Left cardiac atrium (tissue), 4 donors: ENCODE data around the gene SULT6B1. TPM values are rescaled to one million over a fixed set of nuclear protein-coding genes. Genes with fewer than 3 reads are reported as not detected.
A peak's percentile ranks its signal among the peaks of the same experiment; 100 is the strongest.

Experiments used
- ATAC-seq, 2 donors: fragments of 200-7000 bp; cut with Tn5 transposase; one replicate each; pipeline ENCODE4 v1.9.1; 2020; ENCODE audit warnings: mild to moderate bottlenecking in 2 of 2, moderate library complexity in 2 of 2
- DNase-seq: peaks from one replicate; pipeline ENCODE4 v3.0.0-alpha.2; 2020
- intact Hi-C, 2 donors: fragments of 100-400 bp; cut with DNase I; formaldehyde crosslinking; loops; one replicate each; pipeline versions ENCODE4 v1.14.1 to v1.15.1; 2022 to 2023
- total RNA-seq, 2 donors: library from RNA; stranded (reverse); fragmentation: NEBNext Ultra II Directional; extraction: Animal tissue kit (Norgen Biotek cat#: 25700); gene quantifications; one replicate each; pipeline ENCODE4 v1.2.1, GENCODE V29; 2021
- donor health status: DM: no; HTN: yes; CAD: no.
- donor health status: DM: no; HTN: yes; CAD: no; lungs with severe emphysema.
- donor health status: DM: yes; HTN: yes; CAD: no.
- donor health status: Dilated cardiomyopathy.

Gene SULT6B1
- total RNA-seq, 2 donors from 2014 or later, result not detected

DNA sequence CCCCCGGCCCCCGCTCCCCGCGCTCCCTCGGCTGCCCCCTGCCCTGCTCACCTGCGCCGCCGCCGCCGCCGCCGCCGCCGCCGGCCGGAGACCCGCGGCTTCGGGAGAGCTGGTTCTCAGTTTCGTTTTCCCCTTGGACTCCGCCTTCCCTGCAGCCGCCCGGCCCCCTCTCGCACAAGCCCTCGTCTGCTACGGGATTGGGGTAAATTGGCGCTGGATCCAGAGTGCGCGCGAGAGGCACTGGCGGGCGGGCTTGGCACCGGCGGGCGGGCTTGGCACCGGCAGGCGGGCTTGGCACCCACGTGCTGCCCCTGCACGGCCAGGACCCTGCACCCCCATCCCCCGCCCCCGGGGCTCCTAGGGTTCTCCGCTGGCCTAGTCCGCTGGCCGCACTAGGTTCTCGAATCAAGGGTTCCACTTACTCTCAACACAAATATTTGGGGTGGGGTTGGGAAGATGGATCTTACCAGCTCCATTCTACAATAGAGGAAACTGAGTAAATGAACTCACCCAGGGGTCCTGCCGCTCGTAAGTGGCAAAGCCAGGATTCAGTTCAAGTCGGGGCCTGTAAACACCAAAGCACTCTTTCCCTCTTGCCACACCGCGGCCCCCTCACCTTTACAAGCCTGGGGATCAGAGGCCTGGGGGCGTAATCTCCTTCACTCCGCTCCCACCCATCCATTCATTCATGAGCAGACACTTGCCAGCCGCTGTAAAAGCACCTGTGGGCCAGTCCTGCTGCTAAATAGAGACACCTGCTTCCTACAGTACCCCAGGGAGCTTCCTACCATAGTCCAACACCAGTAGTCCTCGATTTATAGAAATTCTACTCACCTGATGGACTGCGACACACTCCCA lies 31.4 kb downstream of the SULT6B1 start, which contains the start of gene EIF2AK2:
EIF2AK2 (minus strand) TSS at position 124 of the 858 bp plus-strand sequence. CDS start 9,174 bp downstream, outside the sequence.
- ATAC-seq (peak; percentile 96 to 97), DNase-seq (peak; percentile 89)
- intact Hi-C loops, result no loop called here

DNA sequence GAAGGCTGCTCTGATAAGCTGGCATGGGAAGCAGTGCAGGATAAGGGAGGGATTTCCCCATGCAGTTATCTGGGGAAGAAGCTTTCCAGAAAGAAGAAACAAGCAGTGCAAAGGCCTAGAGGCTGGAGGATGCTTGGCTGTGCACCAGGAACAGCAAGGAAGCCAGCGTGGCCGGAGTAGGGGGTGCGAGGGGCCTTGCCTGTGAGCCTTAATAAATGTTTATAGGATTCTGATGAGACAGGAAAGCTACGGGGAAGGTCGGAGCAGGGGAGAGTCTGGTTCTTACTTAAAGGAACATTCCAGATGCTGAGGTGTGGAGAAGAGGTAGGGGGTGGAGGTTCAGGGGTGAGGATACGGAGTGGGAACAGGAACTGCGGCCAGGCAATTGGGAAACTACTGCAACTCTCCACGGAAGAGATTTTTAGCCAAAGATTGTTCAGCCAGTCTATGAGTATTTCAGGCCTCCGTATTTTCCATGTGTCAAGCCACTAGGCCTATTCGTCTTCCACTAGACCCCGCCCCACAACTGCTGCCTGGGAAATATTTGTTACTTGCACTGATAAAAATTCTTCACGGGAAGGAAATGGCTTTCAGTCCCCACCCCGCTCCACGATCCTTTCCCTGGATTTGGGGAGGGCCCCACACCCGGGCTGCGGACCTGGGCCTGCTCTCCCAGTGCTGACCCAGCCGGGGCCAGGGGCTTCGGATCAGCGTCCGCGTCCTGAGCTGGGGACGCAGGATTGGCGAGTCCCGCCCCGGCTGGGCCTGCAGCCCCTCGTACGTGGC lies 32.2 kb downstream of the SULT6B1 start:
- ATAC-seq (peak; percentile 72 to 73), DNase-seq (peak; percentile 78)
- intact Hi-C loops, result no loop called here

DNA sequence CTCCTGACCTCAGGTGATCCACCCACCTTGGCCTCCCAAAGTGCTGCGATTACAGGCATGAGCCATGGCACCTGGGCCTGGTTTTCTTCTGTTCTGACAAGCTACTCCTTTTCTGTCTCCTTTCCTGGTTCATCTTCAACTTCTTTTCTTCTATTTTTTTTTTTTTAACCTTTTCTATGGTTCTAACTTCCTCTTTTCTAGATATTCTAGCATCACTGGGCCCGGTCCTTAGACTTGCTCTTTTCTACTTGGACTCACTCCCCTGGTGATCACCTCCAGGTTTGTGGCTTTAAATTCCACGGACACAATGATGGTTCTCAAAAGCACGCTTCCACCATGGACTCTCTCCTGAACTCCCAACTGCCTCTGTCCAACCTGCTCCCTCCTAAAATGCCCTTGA lies 33.7 kb downstream of the SULT6B1 start:
- DNase-seq (no peak), ATAC-seq (no peak)
- intact Hi-C loops, result no loop called here

DNA sequence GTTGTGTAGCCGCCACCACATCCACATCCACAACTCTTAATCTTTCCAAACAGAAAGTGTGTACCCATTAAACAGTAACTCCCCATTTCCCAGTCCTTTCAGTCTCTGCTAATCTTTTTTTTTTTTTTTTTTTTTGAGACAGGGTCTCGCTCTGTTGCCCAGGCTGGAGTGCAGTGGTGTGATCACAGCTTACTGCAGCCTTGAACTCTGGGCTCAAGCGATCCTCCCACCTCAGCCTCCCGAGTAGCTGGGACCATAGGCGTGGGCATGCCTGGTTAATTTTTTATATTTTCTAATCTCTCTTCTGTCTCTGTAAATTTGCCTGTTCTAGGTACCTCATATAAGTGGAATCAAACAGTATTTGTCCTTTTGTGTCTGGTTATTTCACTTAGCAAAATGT lies 35.2 kb downstream of the SULT6B1 start:
- DNase-seq (no peak), ATAC-seq (no peak)
- intact Hi-C loops, result no loop called here

DNA sequence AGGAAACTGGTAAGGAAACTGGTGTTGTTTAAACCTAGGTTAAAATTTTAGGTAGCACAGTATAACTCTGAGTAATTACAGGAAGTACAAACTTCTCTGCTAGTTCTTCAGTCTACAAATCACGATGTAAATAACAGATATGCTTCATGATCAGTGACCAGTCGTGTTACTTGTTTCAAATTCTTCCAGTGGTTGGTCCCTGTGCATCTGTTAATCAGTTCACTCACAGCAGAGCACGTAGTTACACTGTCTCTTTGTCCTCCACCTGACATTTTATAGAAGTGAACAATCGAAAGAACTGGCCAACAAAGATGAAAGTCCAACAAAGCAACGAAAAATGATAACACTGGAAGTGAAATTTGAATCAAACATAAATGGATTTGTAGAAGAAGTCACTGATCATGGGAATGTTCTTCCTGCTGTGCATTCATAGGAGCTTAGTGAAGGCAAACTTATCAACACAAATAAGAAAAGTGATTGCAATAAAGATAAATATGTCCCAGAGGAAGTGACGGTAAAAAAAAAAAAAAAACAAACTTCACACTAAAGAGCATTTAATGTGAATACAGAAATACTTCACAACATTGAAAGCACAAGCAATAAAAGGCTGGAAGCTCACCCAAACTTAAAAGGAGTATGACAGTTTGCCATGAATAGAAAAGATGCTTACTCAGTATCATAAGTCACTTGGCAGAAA lies 38.7 kb downstream of the SULT6B1 start:
- intact Hi-C loops, result no loop called here
- ATAC-seq (no peak), DNase-seq (no peak)

DNA sequence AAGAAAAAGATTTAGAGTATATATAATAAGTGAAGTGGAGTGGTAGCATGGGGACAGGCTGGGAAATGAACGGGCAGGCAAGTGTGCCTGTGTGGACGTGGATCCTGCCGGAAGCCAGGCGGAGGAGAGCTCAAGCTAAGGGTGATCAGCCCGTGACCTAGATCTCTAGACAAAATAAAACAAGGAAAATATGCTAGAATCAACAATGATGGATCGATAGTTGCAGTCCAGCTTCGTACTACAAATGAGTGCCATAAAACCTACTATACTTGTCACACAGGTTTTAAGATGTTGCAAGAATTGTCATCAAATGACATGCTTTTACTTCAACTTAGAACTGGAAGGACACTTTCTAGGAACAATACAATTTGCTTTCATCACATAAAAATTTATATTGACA lies 40.1 kb downstream of the SULT6B1 start:
- intact Hi-C loops, result no loop called here
- no peak for DNase-seq
- ATAC-seq, result no peak

DNA sequence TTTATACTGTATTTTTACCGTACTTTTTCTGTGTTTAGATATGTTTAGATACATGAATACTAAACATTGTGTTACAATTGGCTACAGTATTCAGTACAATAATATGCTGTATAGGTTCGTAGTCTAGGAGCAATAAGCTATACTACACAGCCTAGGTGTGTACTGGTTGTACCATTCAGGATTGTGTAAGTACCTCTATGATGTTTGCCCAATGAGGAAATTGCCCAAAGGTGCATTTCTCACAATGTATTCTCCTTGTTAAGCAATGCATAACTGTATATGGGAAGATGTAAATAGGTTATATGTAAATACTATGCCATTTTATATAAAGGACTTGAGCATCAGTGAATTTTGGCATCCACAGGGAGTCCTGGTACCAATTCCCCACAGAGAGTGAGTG lies 42.4 kb downstream of the SULT6B1 start:
- DNase-seq (no peak), ATAC-seq (no peak)
- intact Hi-C loops, result no loop called here

DNA sequence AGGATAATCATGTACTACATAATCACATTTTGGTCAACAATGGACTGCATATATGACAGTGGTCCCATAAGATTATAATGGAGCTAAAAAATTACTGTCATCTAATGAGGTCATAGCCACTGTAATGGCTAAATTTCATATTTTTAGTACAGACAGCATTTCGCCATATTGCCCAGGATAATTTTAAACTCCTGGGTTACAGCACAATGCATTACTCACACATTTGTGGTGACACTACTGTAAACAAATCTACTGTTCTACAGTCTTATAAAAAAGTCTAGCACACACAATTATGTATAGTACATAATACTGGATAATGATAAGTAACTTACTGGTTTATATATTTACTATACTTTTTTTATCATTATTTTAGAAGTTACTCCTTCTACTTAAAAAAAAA lies 44.5 kb downstream of the SULT6B1 start:
- ATAC-seq (no peak), DNase-seq (no peak)
- intact Hi-C loops, result no loop called here

DNA sequence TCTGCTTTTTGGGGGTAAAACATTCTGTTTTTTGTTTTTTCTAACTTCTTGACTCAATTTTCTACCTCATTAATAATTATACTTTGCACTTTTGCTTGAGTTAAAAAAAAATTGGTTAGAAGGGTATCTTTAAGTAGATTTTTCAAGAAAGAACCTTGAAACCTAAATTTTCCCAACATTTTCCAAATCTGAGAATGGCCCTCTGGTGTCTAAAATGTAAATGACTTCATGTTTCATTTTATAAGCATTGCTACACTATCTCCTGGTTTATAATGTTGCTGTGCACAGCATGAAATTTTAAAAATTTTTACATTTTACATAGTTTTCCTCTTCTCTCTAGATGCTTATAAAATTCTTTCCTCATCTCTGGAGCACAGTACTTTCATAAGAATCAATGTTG lies 45.9 kb downstream of the SULT6B1 start:
- DNase-seq (no peak), ATAC-seq (no peak)
- intact Hi-C loops, result no loop called here

DNA sequence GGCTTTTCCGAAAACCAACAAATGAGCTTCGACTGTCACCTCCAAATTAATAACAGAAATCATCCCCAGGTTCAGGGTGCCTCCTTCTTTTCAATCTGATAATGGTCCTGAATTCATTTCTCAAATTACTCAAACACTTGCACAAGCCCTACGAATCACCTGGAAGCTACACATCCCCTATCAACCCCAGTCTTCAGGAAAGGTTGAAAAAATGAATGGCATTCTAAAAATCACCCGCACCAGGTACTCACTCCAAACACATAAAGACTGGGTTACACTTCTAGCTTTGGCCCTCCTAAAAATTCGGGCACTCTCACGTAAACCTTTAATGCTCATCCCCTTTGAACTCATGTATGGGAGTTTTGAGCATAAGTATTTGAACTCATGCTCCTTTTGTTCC lies 55.6 kb downstream of the SULT6B1 start:
- intact Hi-C loops, result no loop called here
- ATAC-seq (no peak), DNase-seq (no peak)

DNA sequence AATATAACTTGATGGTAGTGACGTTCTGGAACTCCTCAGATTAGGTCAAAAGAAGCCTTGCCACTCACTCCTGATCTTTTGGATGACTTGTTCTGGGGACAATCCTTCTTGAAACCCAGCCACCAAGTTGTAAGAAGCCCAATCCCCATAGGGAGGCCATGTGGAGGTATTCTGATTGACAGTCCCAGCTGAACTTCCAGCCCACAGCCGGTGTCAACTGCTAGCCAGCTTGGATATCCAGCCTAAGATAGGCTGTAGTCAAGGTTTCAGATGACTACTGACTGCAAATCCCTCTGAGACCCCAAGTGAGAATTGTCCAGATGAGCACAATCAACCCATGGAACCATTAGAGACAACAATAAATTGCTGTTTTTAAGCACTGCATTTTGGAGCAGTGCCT lies 63.1 kb downstream of the SULT6B1 start:
- DNase-seq, result no peak
- intact Hi-C loops, result no loop called here
- no peak for ATAC-seq

DNA sequence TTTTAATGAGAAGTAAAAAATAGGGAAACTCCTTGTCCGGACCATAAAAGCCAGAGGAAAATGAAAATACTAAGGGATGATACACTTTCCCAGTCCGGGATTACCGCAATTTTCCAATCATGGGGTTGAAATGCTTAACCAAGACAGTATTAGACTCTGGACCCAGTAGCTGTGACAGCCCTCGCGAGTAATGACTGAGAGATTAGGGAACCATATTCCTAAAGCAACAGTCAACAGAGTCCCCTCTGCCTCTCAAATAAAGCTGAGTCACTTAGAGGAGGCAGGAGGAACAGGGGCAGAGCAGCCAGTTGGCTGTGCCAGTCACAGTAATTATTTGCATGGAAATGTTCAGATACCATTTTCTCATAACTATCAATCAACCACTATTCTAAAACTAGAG lies 69.3 kb downstream of the SULT6B1 start:
- no peak for ATAC-seq
- intact Hi-C loops, result no loop called here

More for the DNA sequence above, 69.3 kb downstream of the SULT6B1 start:
- no peak for DNase-seq

Other genes starting within 250 kb of the SULT6B1 start
- 10 to 100 TPM; 33.8 to 35.3 TPM for gene STRN, start 222.1 kb downstream of the SULT6B1 start, total RNA-seq
- gene HEATR5B, start 104.3 kb downstream of the SULT6B1 start, total RNA-seq, result 10 to 100 TPM; 11.6 to 16.3 TPM
- 1 to 10 TPM; 5.9 to 7.3 TPM for gene GPATCH11, start 104.2 kb downstream of the SULT6B1 start, total RNA-seq
- gene EIF2AK2, start 31.7 kb downstream of the SULT6B1 start, total RNA-seq, result 10 to 100 TPM; 19.3 to 26.8 TPM
- 10 to 100 TPM; 41.5 to 46.9 TPM for gene CEBPZOS, start 7.8 kb upstream of the SULT6B1 start, total RNA-seq
- gene CEBPZ, start 42.9 kb upstream of the SULT6B1 start, total RNA-seq, result 10 to 100 TPM; 33.2 to 41.9 TPM
- 10 to 100 TPM; 17.1 to 22.2 TPM for gene NDUFAF7, start 43.0 kb upstream of the SULT6B1 start, total RNA-seq
- gene PRKD3, start 136.2 kb upstream of the SULT6B1 start, total RNA-seq, result 10 to 100 TPM; 15.9 to 21.0 TPM
- gene QPCT, start 156.0 kb upstream of the SULT6B1 start, total RNA-seq, result 1 to 10 TPM; 1.4 to 2.5 TPM